MM.1S (cell line): ENCODE results near the gene DPH6.

Experiments
- EZH2 ChIP-seq: fragments of 300-600 bp; sonication (generic); optimal IDR thresholded peaks from 2 replicates; pipeline ENCODE3; 2017; ENCODE audit warnings: low read depth, mild to moderate bottlenecking, antibody characterized with exemption, low read length, mixed read lengths
- EZH2phosphoT487 ChIP-seq: fragments of 300-600 bp; sonication (generic); IDR thresholded peaks from 2 replicates; pipeline ENCODE4 v1.6.1; 2018; ENCODE audit warnings: antibody characterized with exemption, low read length
- TF ChIP-seq, protein P1 (sequence below): fragments of 300-600 bp; sonication (generic); IDR thresholded peaks from 2 replicates; pipeline ENCODE4 v1.5.1; 2016; ENCODE audit warnings: antibody characterized with exemption, low read length, mixed read lengths

GRCh38 chr15:35535365-35535916 is 10.5 kb downstream of the DPH6 start:
- TF ChIP-seq, protein P1, sequence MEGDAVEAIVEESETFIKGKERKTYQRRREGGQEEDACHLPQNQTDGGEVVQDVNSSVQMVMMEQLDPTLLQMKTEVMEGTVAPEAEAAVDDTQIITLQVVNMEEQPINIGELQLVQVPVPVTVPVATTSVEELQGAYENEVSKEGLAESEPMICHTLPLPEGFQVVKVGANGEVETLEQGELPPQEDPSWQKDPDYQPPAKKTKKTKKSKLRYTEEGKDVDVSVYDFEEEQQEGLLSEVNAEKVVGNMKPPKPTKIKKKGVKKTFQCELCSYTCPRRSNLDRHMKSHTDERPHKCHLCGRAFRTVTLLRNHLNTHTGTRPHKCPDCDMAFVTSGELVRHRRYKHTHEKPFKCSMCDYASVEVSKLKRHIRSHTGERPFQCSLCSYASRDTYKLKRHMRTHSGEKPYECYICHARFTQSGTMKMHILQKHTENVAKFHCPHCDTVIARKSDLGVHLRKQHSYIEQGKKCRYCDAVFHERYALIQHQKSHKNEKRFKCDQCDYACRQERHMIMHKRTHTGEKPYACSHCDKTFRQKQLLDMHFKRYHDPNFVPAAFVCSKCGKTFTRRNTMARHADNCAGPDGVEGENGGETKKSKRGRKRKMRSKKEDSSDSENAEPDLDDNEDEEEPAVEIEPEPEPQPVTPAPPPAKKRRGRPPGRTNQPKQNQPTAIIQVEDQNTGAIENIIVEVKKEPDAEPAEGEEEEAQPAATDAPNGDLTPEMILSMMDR: no peak
- TF ChIP-seq EZH2 (no peak), EZH2phosphoT487 (no peak)
